Esophagus squamous epithelium (tissue), 5 donors: Measurements from ENCODE around the gene GBF1. TPM values are rescaled to one million over a fixed set of nuclear protein-coding genes. Genes with fewer than 3 reads are reported as not detected.

Source experiments
- DNase-seq: peaks from one replicate; lab custom pipeline; 2025; lab: John Stamatoyannopoulos, UW
- H3K27ac ChIP-seq, 4 donors: fragments of 200-600 bp; sonication (generic); one replicate each; pipeline ENCODE4 v1.5.1; 2016 to 2019; ENCODE audit warnings: mild to moderate bottlenecking in 1 of 4
- H3K27me3 ChIP-seq, 4 donors: fragments of 200-600 bp; sonication (generic); 1 replicate in 3 of 4; 2 replicates in 1 of 4; pipeline versions ENCODE4 v1.5.1 to v1.6.0; 2017 to 2021; ENCODE audit warnings: antibody characterized with exemption in 1 of 4
- H3K36me3 ChIP-seq, 3 donors: fragments of 200-600 bp; sonication (generic); one replicate each; pipeline ENCODE4 v1.5.1; 2016 to 2019
- H3K4me1 ChIP-seq, 3 donors: fragments of 200-600 bp; sonication (generic); one replicate each; pipeline ENCODE4 v1.5.1; 2017 to 2019
- H3K4me3 ChIP-seq, 4 donors: fragments of 200-600 bp; sonication (generic); 1 replicate in 3 of 4; 2 replicates in 1 of 4; pipeline ENCODE4 v1.5.1; 2016 to 2019; ENCODE audit warnings: mild to moderate bottlenecking in 2 of 4, moderate library complexity in 1 of 4
- H3K9me3 ChIP-seq, 3 donors: fragments of 200-600 bp; sonication (generic); one replicate each; pipeline ENCODE4 v1.5.1; 2016 to 2019
- CTCF ChIP-seq, 6 experiments: fragments of 450-650 bp in 4 of 6; fragments of 200-600 bp in 2 of 6; sonication (generic) in 2 of 6; IDR thresholded peaks; one replicate each; pipeline ENCODE4 v1.5.1; 2016 to 2019; ENCODE audit warnings: antibody characterized with exemption in 6 of 6, mild to moderate bottlenecking in 4 of 6, moderate library complexity in 4 of 6
- POLR2A ChIP-seq, 4 donors: fragments of 450-650 bp; IDR thresholded peaks; one replicate each; pipeline ENCODE4 v1.6.1; 2017; ENCODE audit warnings: antibody characterized with exemption in 4 of 4, mild to moderate bottlenecking in 4 of 4, moderate library complexity in 3 of 4
- WGBS, 2 donors: methylation state at CpG; one replicate each; pipeline ENCODE4 v1.1.5; 2018; 5-methylcytosine and 5-hydroxymethylcytosine counted together
- intact Hi-C: fragments of 100-400 bp; cut with DNase I; formaldehyde crosslinking; loops from one replicate; pipeline ENCODE4 v1.15.0; 2022
- total RNA-seq, 4 donors: library from RNA; depleted of rRNA; stranded (reverse); fragments of >200 nt; gene quantifications; one replicate each; pipeline ENCODE4 v1.1.0, GENCODE V29; 2016
- donor health status: DM: yes; HTN: yes; CAD: no.

GBF1 gene
- total RNA-seq, 4 donors from 2014 or later, result 22.5 to 39.0 (median 28.6) TPM

GRCh38 chr10:102354451-102354850, 109.1 kb downstream of the GBF1 start:
- Histone ChIP-seq H3K4me3 (no peak overlapping the region), H3K27me3 (no peaks in the 10 kb centered on the region), H3K36me3 (peaks cover 18 to 99% (median 23%) of the 10 kb centered on the region in 3 donors), H3K27ac (no peak overlapping the region), H3K9me3 (no peaks in the 10 kb centered on the region), H3K4me1 (no peaks in the 10 kb centered on the region)
- no peak for DNase-seq
- no peak for TF ChIP-seq CTCF (IDR thresholded peaks at IDR 0.05)
- TF ChIP-seq POLR2A (IDR thresholded peaks at IDR 0.05), result no peak
- WGBS, 2 donors, result 91 to 93% methylated on average over 3 of the region's 3 CpGs
- intact Hi-C loops, result loop anchor here (5.0 kb wide), 1 partner anchor 127 kb away; the partner anchor contains the start of gene ELOVL3

- intact Hi-C loops, result no loop called here
- H3K4me1 ChIP-seq, result no peaks in the 10 kb centered on the region
- no peak for DNase-seq
- H3K9me3 ChIP-seq, result no peaks in the 10 kb centered on the region
- 89 to 96% methylated on average over 3 to 4 of the region's 4 CpGs for WGBS, 2 donors
- H3K27ac ChIP-seq, result no peak overlapping the region
- no peak overlapping the region for H3K4me3 ChIP-seq
- H3K36me3 ChIP-seq, result peaks cover 29 to 100% (median 36%) of the 10 kb centered on the region in 3 donors
- TF ChIP-seq CTCF (IDR thresholded peaks at IDR 0.05) (no peak), POLR2A (IDR thresholded peaks at IDR 0.05) (no peak)
- H3K27me3 ChIP-seq, result no peaks in the 10 kb centered on the region
Observed at GRCh38 chr10:102358712-102359382, 113.5 kb downstream of the GBF1 start.

- TF ChIP-seq CTCF (IDR thresholded peaks at IDR 0.05), result no peak
- no peak for TF ChIP-seq POLR2A (IDR thresholded peaks at IDR 0.05)
- Histone ChIP-seq H3K4me1 (no peaks in the 10 kb centered on the region), H3K36me3 (peaks cover 62 to 100% (median 69%) of the 10 kb centered on the region in 3 donors), H3K27me3 (no peaks in the 10 kb centered on the region), H3K27ac (no peak overlapping the region), H3K9me3 (peaks cover 0 to 5% (median 0%) of the 10 kb centered on the region in 3 donors), H3K4me3 (no peak overlapping the region)
- WGBS, 2 donors, result 80 to 89% methylated on average over 1 of the region's 1 CpG
- intact Hi-C loops, result no loop called here
- no peak for DNase-seq
Observed at GRCh38 chr10:102367441-102367840, 122.1 kb downstream of the GBF1 start.

GRCh38 chr10:102368077-102368476, 122.7 kb downstream of the GBF1 start:
- TF ChIP-seq CTCF (IDR thresholded peaks at IDR 0.05), result no peak
- no peak for TF ChIP-seq POLR2A (IDR thresholded peaks at IDR 0.05)
- H3K9me3 ChIP-seq, result peaks cover 0 to 5% (median 0%) of the 10 kb centered on the region in 3 donors
- no peak overlapping the region for H3K4me3 ChIP-seq
- 51 to 60% methylated on average over 3 of the region's 3 CpGs for WGBS, 2 donors
- H3K27me3 ChIP-seq, result no peaks in the 10 kb centered on the region
- no peaks in the 10 kb centered on the region for H3K4me1 ChIP-seq
- intact Hi-C loops, result no loop called here
- no peak for DNase-seq
- H3K36me3 ChIP-seq, result peaks cover 60 to 100% (median 70%) of the 10 kb centered on the region in 3 donors
- H3K27ac ChIP-seq, result no peak overlapping the region

- no peak overlapping the region for H3K27ac ChIP-seq
- no peak for DNase-seq
- intact Hi-C loops, result no loop called here
- no peak for TF ChIP-seq POLR2A (IDR thresholded peaks at IDR 0.05)
- TF ChIP-seq CTCF (IDR thresholded peaks at IDR 0.05), result no peak
- H3K36me3 ChIP-seq, result peaks cover 58 to 100% (median 66%) of the 10 kb centered on the region in 3 donors
- no peaks in the 10 kb centered on the region for H3K4me1 ChIP-seq
- H3K4me3 ChIP-seq, result no peak overlapping the region
- no peaks in the 10 kb centered on the region for H3K27me3 ChIP-seq
- 93 to 96% methylated on average over 2 of the region's 2 CpGs for WGBS, 2 donors
- H3K9me3 ChIP-seq, result peaks cover 0 to 5% (median 0%) of the 10 kb centered on the region in 3 donors
Observed at GRCh38 chr10:102371295-102371694, 126.0 kb downstream of the GBF1 start.
